BLaER1 (cell line): ENCODE data around the gene BANP.
A peak's percentile ranks its signal among the peaks of the same experiment; 100 is the strongest.
"Not testable (repeated sequence)": the region's sequence is repeated elsewhere in the genome, so short reads cannot be mapped to it uniquely, and the experiment has no call there.

ENCODE experiments used
- H3K27ac ChIP-seq: shearing (Covaris generic); formaldehyde crosslinking; 2 replicates; pipeline ENCODE4 v1.8.1; 2022
- H3K27me3 ChIP-seq: shearing (Covaris generic); formaldehyde crosslinking; 2 replicates; pipeline ENCODE4 v1.8.1; 2022
- H3K36me3 ChIP-seq: shearing (Covaris generic); formaldehyde crosslinking; 2 replicates; pipeline ENCODE4 v1.8.1; 2022
- H3K4me1 ChIP-seq: shearing (Covaris generic); formaldehyde crosslinking; 2 replicates; pipeline ENCODE4 v1.8.1; 2022
- H3K4me2 ChIP-seq: shearing (Covaris generic); formaldehyde crosslinking; 2 replicates; pipeline ENCODE4 v1.8.1; 2022
- H3K4me3 ChIP-seq: shearing (Covaris generic); formaldehyde crosslinking; 2 replicates; pipeline ENCODE4 v1.8.1; 2022
- H3K9ac ChIP-seq: shearing (Covaris generic); formaldehyde crosslinking; 2 replicates; pipeline ENCODE4 v1.8.1; 2022
- H3K9me3 ChIP-seq: shearing (Covaris generic); formaldehyde crosslinking; 2 replicates; pipeline ENCODE4 v1.8.1; 2022
- H4K20me1 ChIP-seq: shearing (Covaris generic); formaldehyde crosslinking; 2 replicates; pipeline ENCODE4 v1.8.1; 2022
- Cebpa-rat ChIP-seq: shearing (Covaris generic); IDR thresholded peaks from 2 replicates; pipeline ENCODE4 v1.8.1; 2022

The BANP gene

GRCh38 chr16:88039591-88039990, 88.4 kb downstream of the BANP start:
- Histone ChIP-seq H3K4me2 (no peak overlapping the region), H3K9ac (no peak overlapping the region), H4K20me1 (no peaks in the 10 kb centered on the region), H3K4me1 (peaks cover 12% of the 10 kb centered on the region), H3K4me3 (no peak overlapping the region), H3K27me3 (no peaks in the 10 kb centered on the region), H3K36me3 (peaks cover 40% of the 10 kb centered on the region), H3K27ac (no peak overlapping the region), H3K9me3 (no peaks in the 10 kb centered on the region)
- TF ChIP-seq Cebpa-rat: no peak

GRCh38 chr16:88040196-88040876, 89.1 kb downstream of the BANP start:
- H3K4me2 ChIP-seq, H3K27me3 ChIP-seq, H4K20me1 ChIP-seq, H3K9me3 ChIP-seq, H3K9ac ChIP-seq, H3K27ac ChIP-seq, H3K4me3 ChIP-seq: not testable (repeated sequence)
- H3K36me3 ChIP-seq: peaks cover 33% of the 10 kb centered on the region
- peaks cover 20% of the 10 kb centered on the region for H3K4me1 ChIP-seq

GRCh38 chr16:88040877-88041244, 89.6 kb downstream of the BANP start:
- H3K27me3 ChIP-seq, H3K27ac ChIP-seq, H4K20me1 ChIP-seq, H3K9me3 ChIP-seq, H3K4me3 ChIP-seq, H3K9ac ChIP-seq, H3K4me2 ChIP-seq: not testable (repeated sequence)
- H3K36me3 ChIP-seq: peaks cover 28% of the 10 kb centered on the region
- H3K4me1 ChIP-seq: peaks cover 25% of the 10 kb centered on the region

GRCh38 chr16:88041506-88041905, 90.3 kb downstream of the BANP start:
- Histone ChIP-seq H3K4me1 (peaks cover 31% of the 10 kb centered on the region), H3K36me3 (peaks cover 21% of the 10 kb centered on the region)
- H3K27ac ChIP-seq, H3K27me3 ChIP-seq, H3K9ac ChIP-seq, H3K4me3 ChIP-seq, H4K20me1 ChIP-seq, H3K9me3 ChIP-seq, H3K4me2 ChIP-seq: not testable (repeated sequence)

GRCh38 chr16:88041986-88042562, 90.8 kb downstream of the BANP start:
- not testable (repeated sequence) for H3K9ac ChIP-seq

GRCh38 chr16:88043208-88043910, 92.1 kb downstream of the BANP start:
- H3K4me3 ChIP-seq, H4K20me1 ChIP-seq, H3K9me3 ChIP-seq, H3K4me2 ChIP-seq, H3K27ac ChIP-seq, H3K27me3 ChIP-seq, H3K9ac ChIP-seq: not testable (repeated sequence)
- Histone ChIP-seq H3K36me3 (peaks cover 20% of the 10 kb centered on the region), H3K4me1 (peaks cover 46% of the 10 kb centered on the region)

More at GRCh38 chr16:88041986-88042562, 90.8 kb downstream of the BANP start:
- Histone ChIP-seq H3K36me3 (peaks cover 18% of the 10 kb centered on the region), H3K4me1 (peaks cover 37% of the 10 kb centered on the region)
- not testable (repeated sequence) for H3K9me3 ChIP-seq, H3K27ac ChIP-seq, H3K4me2 ChIP-seq, H3K27me3 ChIP-seq, H3K4me3 ChIP-seq, H4K20me1 ChIP-seq

- H3K4me1 ChIP-seq: peaks cover 52% of the 10 kb centered on the region
- peaks cover 20% of the 10 kb centered on the region for H3K36me3 ChIP-seq
- not testable (repeated sequence) for H4K20me1 ChIP-seq, H3K27ac ChIP-seq, H3K9me3 ChIP-seq, H3K4me3 ChIP-seq, H3K27me3 ChIP-seq, H3K9ac ChIP-seq
- H3K4me2 ChIP-seq: peak overlapping the region; percentile 39
Measured at GRCh38 chr16:88044121-88044581, 92.9 kb downstream of the BANP start.

- H3K9me3 ChIP-seq, H3K27me3 ChIP-seq, H3K9ac ChIP-seq, H3K4me3 ChIP-seq, H4K20me1 ChIP-seq: not testable (repeated sequence)
- Histone ChIP-seq H3K4me2 (peak overlapping the region; percentile 82), H3K36me3 (peaks cover 22% of the 10 kb centered on the region), H3K4me1 (peaks cover 53% of the 10 kb centered on the region), H3K27ac (peak overlapping the region; percentile 50)
Measured at GRCh38 chr16:88045361-88045760, 94.1 kb downstream of the BANP start.

- Histone ChIP-seq H3K36me3 (peaks cover 27% of the 10 kb centered on the region), H3K27ac (peak overlapping the region; percentile 50), H3K4me2 (peak overlapping the region; percentile 82), H3K27me3 (no peaks in the 10 kb centered on the region), H3K9me3 (no peaks in the 10 kb centered on the region), H3K4me3 (no peak overlapping the region), H3K4me1 (peaks cover 53% of the 10 kb centered on the region), H3K9ac (no peak overlapping the region), H4K20me1 (no peaks in the 10 kb centered on the region; the same call in 1 of the 2 replicates)
- no peak for TF ChIP-seq Cebpa-rat
Measured at GRCh38 chr16:88045820-88046303, 94.6 kb downstream of the BANP start.

GRCh38 chr16:88047462-88047861, 96.2 kb downstream of the BANP start:
- Histone ChIP-seq H3K4me1 (peaks cover 53% of the 10 kb centered on the region), H3K4me3 (no peak overlapping the region), H3K27me3 (no peaks in the 10 kb centered on the region), H3K4me2 (peak overlapping the region; percentile 82), H3K9ac (no peak overlapping the region), H4K20me1 (no peaks in the 10 kb centered on the region; the same call in 1 of the 2 replicates), H3K27ac (peak overlapping the region; percentile 23; the same call in 1 of the 2 replicates), H3K36me3 (peaks cover 42% of the 10 kb centered on the region), H3K9me3 (peaks cover 4% of the 10 kb centered on the region; the same call in 1 of the 2 replicates)
- TF ChIP-seq Cebpa-rat: no peak
